ENCODE measurements around the gene TRIP13.

GRCh38 chr5:871596-872298 is 20.9 kb upstream of the TRIP13 start:
- TF ChIP-seq EZH2phosphoT487 (IDR thresholded peaks at IDR 0.05; ENCODE audit: borderline replicate concordance, low read length) = no peak
- no peak for TF ChIP-seq CTCF (conservative IDR thresholded peaks at IDR 0.05; ENCODE audit: low read depth, low read length)

Data from PC-3 (cell line).